GM10266 (cell line): ENCODE measurements around the gene TNFRSF13B.

Source experiments
- DNase-seq: peaks from one replicate; pipeline ENCODE4 v3.0.0; 2012; ENCODE audit errors: extremely low spot score
- CTCF ChIP-seq: IDR thresholded peaks from 2 replicates; pipeline ENCODE4 v1.5.1; 2012; ENCODE audit warnings: mild to moderate bottlenecking, low read depth; ENCODE audit not compliant: control insufficient read depth, insufficient read depth; ENCODE audit errors: missing control alignments

TNFRSF13B gene

GRCh38 chr17:16918443-16918842 is 53.5 kb downstream of the TNFRSF13B start:
- TF ChIP-seq CTCF, result no peak
- DNase-seq, result no peak

GRCh38 chr17:16917671-16918394 is 54.1 kb downstream of the TNFRSF13B start:
- DNase-seq, result no peak

GRCh38 chr17:16916557-16916920 is 55.4 kb downstream of the TNFRSF13B start:
- DNase-seq, result no peak
- TF ChIP-seq CTCF, result no peak

More at GRCh38 chr17:16917671-16918394, 54.1 kb downstream of the TNFRSF13B start:
- TF ChIP-seq CTCF, result no peak

- peak; percentile 79 for DNase-seq
- TF ChIP-seq CTCF, result peak; percentile 70
Observed at GRCh38 chr17:16915752-16916556, 56.0 kb downstream of the TNFRSF13B start.

GRCh38 chr17:16913463-16913862 is 58.5 kb downstream of the TNFRSF13B start:
- no peak for DNase-seq
- TF ChIP-seq CTCF, result no peak

- no peak for TF ChIP-seq CTCF
- DNase-seq, result no peak
Observed at GRCh38 chr17:16912021-16912962, 59.6 kb downstream of the TNFRSF13B start.
